Prostate gland (tissue), 2 donors: ENCODE measurements around the gene RANBP6. TPM values are rescaled to one million over a fixed set of nuclear protein-coding genes. Genes with fewer than 3 reads are reported as not detected.

Source experiments
- DNase-seq: peaks from one replicate; pipeline ENCODE4 v3.0.0-alpha.2; 2019; ENCODE audit warnings: low spot score
- H3K27ac ChIP-seq, 2 donors: fragments of 200-600 bp; sonication (generic); 2 replicates each; pipeline ENCODE4 v1.5.1; 2017 to 2019
- H3K27me3 ChIP-seq: fragments of 200-600 bp; sonication (generic); replicated peaks from 2 replicates; pipeline ENCODE4 v1.5.1; 2019; ENCODE audit not compliant: insufficient read depth
- H3K36me3 ChIP-seq, 2 donors: fragments of 200-600 bp; sonication (generic); 1 replicate in 1 of 2; 2 replicates in 1 of 2; pipeline versions ENCODE4 v1.5.1 to v1.8.1; 2017 to 2019
- H3K4me1 ChIP-seq: fragments of 200-600 bp; sonication (generic); replicated peaks from 2 replicates; pipeline ENCODE4 v1.5.1; 2019
- H3K4me3 ChIP-seq, 2 donors: fragments of 200-600 bp; sonication (generic); 2 replicates each; pipeline ENCODE4 v1.5.1; 2017 to 2019
- H3K9me3 ChIP-seq: fragments of 200-600 bp; sonication (generic); 2 replicates; pipeline ENCODE4 v1.5.1; 2017
- CTCF ChIP-seq, 4 experiments: fragments of 200-600 bp in 2 of 4; fragments of 450-650 bp in 2 of 4; sonication (generic) in 2 of 4; IDR thresholded peaks; 1 replicate in 3 of 4; 2 replicates in 1 of 4; pipeline ENCODE4 v1.5.1; 2016 to 2019; ENCODE audit warnings: antibody characterized with exemption in 4 of 4, mild to moderate bottlenecking in 2 of 4, moderate library complexity in 2 of 4
- POLR2A ChIP-seq: fragments of 450-650 bp; IDR thresholded peaks from one replicate; pipeline ENCODE4 v1.6.1; 2016; ENCODE audit warnings: antibody characterized with exemption, mild to moderate bottlenecking
- POLR2AphosphoS5 ChIP-seq: sonication (generic); formaldehyde crosslinking; IDR thresholded peaks from one replicate; pipeline ENCODE4 v1.6.1; 2017; ENCODE audit warnings: antibody characterized with exemption
- WGBS: methylation state at CpG from one replicate; pipeline ENCODE4 v1.1.5; 2018; 5-methylcytosine and 5-hydroxymethylcytosine counted together
- intact Hi-C: fragments of 100-400 bp; cut with DNase I; formaldehyde crosslinking; loops from one replicate; pipeline ENCODE4 v1.14.2; 2022
- total RNA-seq, 2 donors: library from RNA; depleted of rRNA; stranded (reverse); fragments of >200 nt; gene quantifications; one replicate each; pipeline ENCODE4 v1.1.0, GENCODE V29; 2016

RANBP6 gene
- total RNA-seq, 2 donors from 2014 or later, result 10.3 to 15.9 TPM

- intact Hi-C loops, result no loop called here
- no peaks in the 10 kb centered on the region for H3K36me3 ChIP-seq
- DNase-seq, result no peak
- H3K4me3 ChIP-seq, result no peak overlapping the region
- no peaks in the 10 kb centered on the region for H3K27me3 ChIP-seq
- no peaks in the 10 kb centered on the region for H3K4me1 ChIP-seq
- H3K27ac ChIP-seq, result no peak overlapping the region
- 55% methylated on average over 2 of the region's 2 CpGs for WGBS
- no peak for TF ChIP-seq POLR2A
- no peak for TF ChIP-seq POLR2AphosphoS5
- TF ChIP-seq CTCF (IDR thresholded peaks at IDR 0.05), result no peak
- no peaks in the 10 kb centered on the region for H3K9me3 ChIP-seq
These were observed 37.0 kb upstream of the RANBP6 start for GRCh38 chr9:6052293-6052919.

- TF ChIP-seq CTCF (IDR thresholded peaks at IDR 0.05) (no peak), POLR2AphosphoS5 (no peak), POLR2A (no peak)
- Histone ChIP-seq H3K27me3 (no peaks in the 10 kb centered on the region), H3K4me3 (no peak overlapping the region), H3K9me3 (no peaks in the 10 kb centered on the region), H3K27ac (no peak overlapping the region), H3K4me1 (no peaks in the 10 kb centered on the region), H3K36me3 (no peaks in the 10 kb centered on the region)
- intact Hi-C loops, result no loop called here
- WGBS, result 91% methylated on average over 2 of the region's 2 CpGs
- no peak for DNase-seq
These were observed 36.1 kb upstream of the RANBP6 start for GRCh38 chr9:6051511-6051950.

GRCh38 chr9:6049798-6050197 is 34.4 kb upstream of the RANBP6 start:
- DNase-seq, result no peak
- H3K27me3 ChIP-seq, result no peaks in the 10 kb centered on the region
- TF ChIP-seq POLR2A, result no peak
- TF ChIP-seq CTCF (IDR thresholded peaks at IDR 0.05), result peak in 1 of 4 experiments; percentile 6
- TF ChIP-seq POLR2AphosphoS5, result no peak
- intact Hi-C loops, result no loop called here
- no peak overlapping the region for H3K27ac ChIP-seq
- no peak overlapping the region for H3K4me3 ChIP-seq
- no peaks in the 10 kb centered on the region for H3K4me1 ChIP-seq
- H3K9me3 ChIP-seq, result no peaks in the 10 kb centered on the region
- 59% methylated on average over 1 of the region's 1 CpG for WGBS
- no peaks in the 10 kb centered on the region for H3K36me3 ChIP-seq

GRCh38 chr9:6048039-6048438 is 32.6 kb upstream of the RANBP6 start:
- no peaks in the 10 kb centered on the region for H3K27me3 ChIP-seq
- H3K4me1 ChIP-seq, result no peaks in the 10 kb centered on the region
- intact Hi-C loops, result no loop called here
- H3K36me3 ChIP-seq, result no peaks in the 10 kb centered on the region
- TF ChIP-seq POLR2AphosphoS5 (no peak), POLR2A (no peak), CTCF (IDR thresholded peaks at IDR 0.05) (no peak)
- H3K4me3 ChIP-seq, result no peak overlapping the region
- no peak overlapping the region for H3K27ac ChIP-seq
- 86% methylated on average over 1 of the region's 1 CpG for WGBS
- H3K9me3 ChIP-seq, result no peaks in the 10 kb centered on the region
- no peak for DNase-seq

- Histone ChIP-seq H3K4me1 (no peaks in the 10 kb centered on the region), H3K27me3 (no peaks in the 10 kb centered on the region), H3K4me3 (no peak overlapping the region), H3K36me3 (no peaks in the 10 kb centered on the region), H3K9me3 (no peaks in the 10 kb centered on the region), H3K27ac (no peak overlapping the region)
- 83% methylated on average over 4 of the region's 4 CpGs for WGBS
- TF ChIP-seq POLR2A (no peak), POLR2AphosphoS5 (no peak), CTCF (IDR thresholded peaks at IDR 0.05) (no peak)
- intact Hi-C loops, result no loop called here
- DNase-seq, result no peak
These were observed 31.6 kb upstream of the RANBP6 start for GRCh38 chr9:6047020-6047419.
